Measurements from ENCODE around the gene DENND2A.
"Not testable (repeated sequence)": the region's sequence is repeated elsewhere in the genome, so short reads cannot be mapped to it uniquely, and the experiment has no call there.

GRCh38 chr7:140507556-140507955 is 133.1 kb downstream of the DENND2A start:
- TF ChIP-seq CTCF (IDR thresholded peaks at IDR 0.05; ENCODE audit: poor library complexity); EZH2 (IDR thresholded peaks at IDR 0.05; ENCODE audit: borderline replicate concordance); EZH2phosphoT487 (IDR thresholded peaks at IDR 0.05; ENCODE audit: low read depth, severe bottlenecking, unreplicated experiment): not testable (repeated sequence)

Data from hepatocyte (in vitro differentiated cells).